ENCODE measurements around the gene CCER1.

The CCER1 gene

GRCh38 chr12:90937651-90938050, 17.3 kb downstream of the CCER1 start:
- H3K4me3 ChIP-seq (ENCODE audit: low read length, poor library complexity, severe bottlenecking), result no peak overlapping the region
- no peak overlapping the region for H2AFZ ChIP-seq (ENCODE audit: low read length)
- no peaks in the 10 kb centered on the region for H3K9me2 ChIP-seq (replicated peaks; ENCODE audit: low read depth, low read length)
- H4K20me1 ChIP-seq (ENCODE audit: insufficient read depth, low read length, poor library complexity, severe bottlenecking), result no peaks in the 10 kb centered on the region
- H3K9ac ChIP-seq (ENCODE audit: low read depth, low read length, poor library complexity, severe bottlenecking), result no peak overlapping the region
- no peaks in the 10 kb centered on the region for H3K9me3 ChIP-seq (ENCODE audit: insufficient read depth, low read depth, low read length)
- H3K4me2 ChIP-seq (ENCODE audit: low read depth, low read length, poor library complexity, severe bottlenecking), result no peak overlapping the region
- no peaks in the 10 kb centered on the region for H3K79me2 ChIP-seq (ENCODE audit: insufficient read depth, low read length)
- no peaks in the 10 kb centered on the region for H3K36me3 ChIP-seq (ENCODE audit: insufficient read depth, low read length)
- no peaks in the 10 kb centered on the region for H3K27me3 ChIP-seq (ENCODE audit: insufficient read depth, low read length, poor library complexity, severe bottlenecking)
- no peaks in the 10 kb centered on the region for H3K4me1 ChIP-seq (ENCODE audit: insufficient read depth, low read length, poor library complexity, severe bottlenecking)
- TF ChIP-seq EZH2phosphoT487 (IDR thresholded peaks at IDR 0.05; ENCODE audit: borderline replicate concordance), result no peak
- no peak for TF ChIP-seq CTCF (conservative IDR thresholded peaks at IDR 0.05; ENCODE audit: low read length)
- H3F3A ChIP-seq (ENCODE audit: low read depth), result no peaks in the 10 kb centered on the region

DNA sequence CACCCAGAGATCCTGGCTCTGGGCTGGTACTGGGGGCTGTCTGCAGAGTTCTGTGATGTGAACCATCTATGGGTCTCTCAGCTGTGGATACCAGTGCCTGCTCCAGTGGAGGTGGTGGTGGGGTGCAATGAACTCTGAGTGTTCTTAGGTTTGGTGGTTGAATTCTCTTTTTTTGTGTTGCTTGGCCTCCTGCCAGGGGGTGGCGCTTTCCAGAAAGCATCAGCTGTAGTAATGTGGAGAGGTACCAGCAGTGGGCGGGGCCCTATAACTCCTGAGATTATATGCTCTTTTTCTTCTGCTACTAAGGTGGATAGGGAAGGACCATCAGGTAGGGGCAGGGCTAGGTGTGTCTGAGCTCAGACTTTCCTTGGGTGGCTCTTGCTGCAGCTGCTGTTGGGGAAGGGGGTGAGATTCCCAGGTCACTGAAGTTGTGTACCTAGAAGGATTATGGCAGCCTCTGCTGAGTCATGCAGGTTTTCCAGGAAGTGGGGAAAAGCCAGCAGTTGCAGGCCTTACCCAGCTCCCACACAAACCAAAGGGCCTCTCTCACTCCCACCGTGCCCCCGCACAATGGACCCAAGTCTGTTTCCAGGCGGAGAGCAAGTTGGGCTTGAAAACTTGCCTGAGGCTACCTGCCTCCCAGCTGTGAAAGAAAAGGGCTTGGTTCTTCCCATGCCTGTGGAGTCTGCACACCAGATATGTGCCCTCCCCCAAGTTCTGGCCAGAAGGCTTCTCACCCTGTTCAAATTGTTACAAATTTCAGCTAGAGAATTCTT, 18.6 kb downstream of the CCER1 start:
- H3K9me2 ChIP-seq (replicated peaks; ENCODE audit: low read depth, low read length), result no peaks in the 10 kb centered on the region
- no peak overlapping the region for H3K4me2 ChIP-seq (ENCODE audit: low read depth, low read length, poor library complexity, severe bottlenecking)
- no peaks in the 10 kb centered on the region for H3F3A ChIP-seq (ENCODE audit: low read depth)
- TF ChIP-seq EZH2phosphoT487 (IDR thresholded peaks at IDR 0.05; ENCODE audit: borderline replicate concordance) (no peak), CTCF (conservative IDR thresholded peaks at IDR 0.05; ENCODE audit: low read length) (no peak)
- H3K4me3 ChIP-seq (ENCODE audit: low read length, poor library complexity, severe bottlenecking), result no peak overlapping the region
- no peaks in the 10 kb centered on the region for H3K27me3 ChIP-seq (ENCODE audit: insufficient read depth, low read length, poor library complexity, severe bottlenecking)
- H3K4me1 ChIP-seq (ENCODE audit: insufficient read depth, low read length, poor library complexity, severe bottlenecking), result no peaks in the 10 kb centered on the region
- H4K20me1 ChIP-seq (ENCODE audit: insufficient read depth, low read length, poor library complexity, severe bottlenecking), result no peaks in the 10 kb centered on the region
- no peaks in the 10 kb centered on the region for H3K79me2 ChIP-seq (ENCODE audit: insufficient read depth, low read length)
- no peaks in the 10 kb centered on the region for H3K9me3 ChIP-seq (ENCODE audit: insufficient read depth, low read depth, low read length)
- no peaks in the 10 kb centered on the region for H3K36me3 ChIP-seq (ENCODE audit: insufficient read depth, low read length)
- H3K9ac ChIP-seq (ENCODE audit: low read depth, low read length, poor library complexity, severe bottlenecking), result no peak overlapping the region
- H2AFZ ChIP-seq (ENCODE audit: low read length), result no peak overlapping the region

DNA sequence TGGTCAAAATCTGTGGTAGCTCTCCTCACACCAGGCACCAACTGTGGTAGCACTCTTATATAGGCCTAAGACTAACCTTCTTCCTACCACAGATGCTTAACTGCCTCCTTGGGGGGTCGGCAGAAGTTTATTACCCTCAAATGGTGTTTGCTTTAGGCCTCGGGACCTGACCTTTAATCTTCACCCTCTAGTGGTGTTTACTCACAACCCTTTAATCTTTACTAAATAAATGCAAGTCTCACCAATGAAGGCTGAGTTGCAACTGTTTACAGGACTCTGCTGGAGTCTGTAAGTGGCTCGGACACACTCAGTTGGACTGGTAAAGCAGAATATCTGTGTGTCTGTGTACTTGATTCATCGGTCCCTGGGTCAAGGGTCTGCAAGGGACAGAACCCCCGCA, 29.4 kb downstream of the CCER1 start:
- H3K79me2 ChIP-seq (ENCODE audit: insufficient read depth, low read length), result no peaks in the 10 kb centered on the region
- H3F3A ChIP-seq (ENCODE audit: low read depth), result no peaks in the 10 kb centered on the region
- no peaks in the 10 kb centered on the region for H3K9me2 ChIP-seq (replicated peaks; ENCODE audit: low read depth, low read length)
- H3K9me3 ChIP-seq (ENCODE audit: insufficient read depth, low read depth, low read length), result no peaks in the 10 kb centered on the region
- no peak overlapping the region for H3K4me3 ChIP-seq (ENCODE audit: low read length, poor library complexity, severe bottlenecking)
- H3K36me3 ChIP-seq (ENCODE audit: insufficient read depth, low read length), result no peaks in the 10 kb centered on the region
- no peak overlapping the region for H3K4me2 ChIP-seq (ENCODE audit: low read depth, low read length, poor library complexity, severe bottlenecking)
- H2AFZ ChIP-seq (ENCODE audit: low read length), result no peak overlapping the region
- no peaks in the 10 kb centered on the region for H3K27me3 ChIP-seq (ENCODE audit: insufficient read depth, low read length, poor library complexity, severe bottlenecking)
- TF ChIP-seq EZH2phosphoT487 (IDR thresholded peaks at IDR 0.05; ENCODE audit: borderline replicate concordance), result no peak
- no peak for TF ChIP-seq CTCF (conservative IDR thresholded peaks at IDR 0.05; ENCODE audit: low read length)
- no peak overlapping the region for H3K9ac ChIP-seq (ENCODE audit: low read depth, low read length, poor library complexity, severe bottlenecking)
- no peaks in the 10 kb centered on the region for H3K4me1 ChIP-seq (ENCODE audit: insufficient read depth, low read length, poor library complexity, severe bottlenecking)
- no peaks in the 10 kb centered on the region for H4K20me1 ChIP-seq (ENCODE audit: insufficient read depth, low read length, poor library complexity, severe bottlenecking)

All from Loucy (cell line).